ENCODE data around the gene GPRC5B.

Gene GPRC5B

GRCh38 chr16:19842426-19843157 is 42.1 kb downstream of the GPRC5B start:
- no peak for DNase-seq

GRCh38 chr16:19841184-19841583 is 43.5 kb downstream of the GPRC5B start:
- DNase-seq = no peak

- DNase-seq = no peak
These were observed 44.0 kb downstream of the GPRC5B start for GRCh38 chr16:19840524-19841110.

GRCh38 chr16:19837984-19838707 is 46.5 kb downstream of the GPRC5B start:
- DNase-seq = no peak

GRCh38 chr16:19837331-19837980 is 47.2 kb downstream of the GPRC5B start:
- no peak for DNase-seq

GRCh38 chr16:19835968-19836421 is 48.7 kb downstream of the GPRC5B start:
- DNase-seq = no peak

- no peak for DNase-seq
These were observed 49.5 kb downstream of the GPRC5B start for GRCh38 chr16:19835196-19835595.

GRCh38 chr16:19833581-19833980 is 51.1 kb downstream of the GPRC5B start:
- DNase-seq = no peak

- no peak for DNase-seq
These were observed 51.5 kb downstream of the GPRC5B start for GRCh38 chr16:19833176-19833575.

- no peak for DNase-seq
These were observed 53.0 kb downstream of the GPRC5B start for GRCh38 chr16:19831678-19832077.

GRCh38 chr16:19830902-19831560 is 53.6 kb downstream of the GPRC5B start:
- no peak for DNase-seq

GRCh38 chr16:19829844-19830692 is 54.6 kb downstream of the GPRC5B start:
- DNase-seq = no peak

- DNase-seq = no peak
These were observed 60.4 kb downstream of the GPRC5B start for GRCh38 chr16:19824216-19824615.

GRCh38 chr16:19823322-19823721 is 61.3 kb downstream of the GPRC5B start:
- DNase-seq = no peak

GRCh38 chr16:19822533-19822932 is 62.1 kb downstream of the GPRC5B start:
- no peak for DNase-seq

- DNase-seq = no peak
These were observed 66.8 kb downstream of the GPRC5B start for GRCh38 chr16:19817875-19818274.

- no peak for DNase-seq
These were observed 67.5 kb downstream of the GPRC5B start for GRCh38 chr16:19817122-19817521.

- DNase-seq = no peak
These were observed 69.2 kb downstream of the GPRC5B start for GRCh38 chr16:19815418-19815817.

GRCh38 chr16:19812986-19813385 is 71.7 kb downstream of the GPRC5B start:
- no peak for DNase-seq

- peak; percentile 18 for DNase-seq
These were observed 73.6 kb downstream of the GPRC5B start for GRCh38 chr16:19810817-19811731.

- DNase-seq = no peak
These were observed 75.0 kb downstream of the GPRC5B start for GRCh38 chr16:19809693-19810092.
